Astrocyte (in vitro differentiated cells and primary cell): ENCODE data around the gene USP47. TPM values are rescaled to one million over a fixed set of nuclear protein-coding genes. Genes with fewer than 3 reads are reported as not detected.
A peak's percentile ranks its signal among the peaks of the same experiment; 100 is the strongest.

Experiments used
- DNase-seq: peaks from one replicate; pipeline ENCODE4 v3.0.0-alpha.2; 2010; ENCODE audit warnings: low read depth
- FAIRE-seq: peaks from 2 replicates; lab custom pipeline; 2011; peaks lifted over from hg19 to GRCh38; lab: Jason Lieb, UNC
- H2AFZ ChIP-seq: 2 replicates; pipeline ENCODE4 v1.6.0; 2012; ENCODE audit warnings: low read depth, low read length, inconsistent platforms
- H3K27ac ChIP-seq: 2 replicates; pipeline ENCODE4 v1.5.1; 2011; ENCODE audit warnings: low read depth, low read length, inconsistent platforms
- H3K27me3 ChIP-seq: 2 replicates; pipeline ENCODE4 v1.6.0; 2011; ENCODE audit warnings: low read length, inconsistent platforms; ENCODE audit not compliant: insufficient read depth
- H3K36me3 ChIP-seq: 2 replicates; pipeline ENCODE4 v1.5.1; 2011; ENCODE audit warnings: low read length, inconsistent platforms; ENCODE audit not compliant: insufficient read depth
- H3K4me1 ChIP-seq: 2 replicates; pipeline ENCODE4 v1.5.1; 2011; ENCODE audit warnings: low read length, inconsistent platforms; ENCODE audit not compliant: insufficient read depth
- H3K4me2 ChIP-seq: 2 replicates; pipeline ENCODE4 v1.6.0; 2012; ENCODE audit warnings: low read length, inconsistent platforms
- H3K4me3 ChIP-seq: 2 replicates; pipeline ENCODE4 v1.5.1; 2011; ENCODE audit warnings: low read depth, mild to moderate bottlenecking, low read length, inconsistent platforms; ENCODE audit not compliant: insufficient read depth
- H3K79me2 ChIP-seq: 2 replicates; pipeline ENCODE4 v1.6.0; 2012; ENCODE audit warnings: mild to moderate bottlenecking, low read length, inconsistent platforms; ENCODE audit not compliant: insufficient read depth
- H3K9ac ChIP-seq: 2 replicates; pipeline ENCODE4 v1.6.0; 2012; ENCODE audit warnings: mild to moderate bottlenecking, low read length, inconsistent platforms
- H3K9me3 ChIP-seq: 2 replicates; pipeline ENCODE4 v1.5.1; 2012; ENCODE audit warnings: low read depth, mild to moderate bottlenecking, low read length, inconsistent platforms; ENCODE audit not compliant: insufficient read depth
- H4K20me1 ChIP-seq: 2 replicates; pipeline ENCODE4 v1.6.0; 2012; ENCODE audit warnings: low read length, inconsistent platforms; ENCODE audit not compliant: insufficient read depth
- H3K27ac Mint-ChIP-seq: one replicate; pipeline ENCODE4 v1.8.0; 2021; ENCODE audit warnings: mild to moderate bottlenecking, mixed read lengths; ENCODE audit not compliant: unreplicated experiment
- H3K27me3 Mint-ChIP-seq: one replicate; pipeline ENCODE4 v1.8.0; 2021; ENCODE audit warnings: low read depth, mixed read lengths; ENCODE audit not compliant: unreplicated experiment
- H3K36me3 Mint-ChIP-seq: one replicate; pipeline ENCODE4 v1.8.0; 2021; ENCODE audit warnings: low read depth, mixed read lengths; ENCODE audit not compliant: unreplicated experiment
- H3K4me1 Mint-ChIP-seq: one replicate; pipeline ENCODE4 v1.8.0; 2021; ENCODE audit warnings: low read depth, mixed read lengths; ENCODE audit not compliant: unreplicated experiment
- H3K4me3 Mint-ChIP-seq: one replicate; pipeline ENCODE4 v1.8.0; 2021; ENCODE audit warnings: mild to moderate bottlenecking, moderate library complexity, mixed read lengths; ENCODE audit not compliant: unreplicated experiment
- H3K9me3 Mint-ChIP-seq: one replicate; pipeline ENCODE4 v1.8.0; 2021; ENCODE audit warnings: mild to moderate bottlenecking, mixed read lengths; ENCODE audit not compliant: unreplicated experiment
- CTCF ChIP-seq: IDR thresholded peaks from 2 replicates; pipeline ENCODE4 v1.5.1; 2011; ENCODE audit warnings: low read depth, mild to moderate bottlenecking, inconsistent platforms, low read length, moderate library complexity; ENCODE audit not compliant: insufficient read depth
- EZH2 ChIP-seq: IDR thresholded peaks from 2 replicates; pipeline ENCODE4 v1.6.1; 2012; ENCODE audit warnings: mild to moderate bottlenecking, low read length, inconsistent platforms; ENCODE audit not compliant: insufficient read depth
- total RNA-seq: library from RNA; stranded (reverse); gene quantifications from 2 replicates; pipeline ENCODE4 v1.2.1, GENCODE V29; 2021

Gene USP47
- total RNA-seq, 1 donor from 2014 or later = 49.5 TPM

DNA sequence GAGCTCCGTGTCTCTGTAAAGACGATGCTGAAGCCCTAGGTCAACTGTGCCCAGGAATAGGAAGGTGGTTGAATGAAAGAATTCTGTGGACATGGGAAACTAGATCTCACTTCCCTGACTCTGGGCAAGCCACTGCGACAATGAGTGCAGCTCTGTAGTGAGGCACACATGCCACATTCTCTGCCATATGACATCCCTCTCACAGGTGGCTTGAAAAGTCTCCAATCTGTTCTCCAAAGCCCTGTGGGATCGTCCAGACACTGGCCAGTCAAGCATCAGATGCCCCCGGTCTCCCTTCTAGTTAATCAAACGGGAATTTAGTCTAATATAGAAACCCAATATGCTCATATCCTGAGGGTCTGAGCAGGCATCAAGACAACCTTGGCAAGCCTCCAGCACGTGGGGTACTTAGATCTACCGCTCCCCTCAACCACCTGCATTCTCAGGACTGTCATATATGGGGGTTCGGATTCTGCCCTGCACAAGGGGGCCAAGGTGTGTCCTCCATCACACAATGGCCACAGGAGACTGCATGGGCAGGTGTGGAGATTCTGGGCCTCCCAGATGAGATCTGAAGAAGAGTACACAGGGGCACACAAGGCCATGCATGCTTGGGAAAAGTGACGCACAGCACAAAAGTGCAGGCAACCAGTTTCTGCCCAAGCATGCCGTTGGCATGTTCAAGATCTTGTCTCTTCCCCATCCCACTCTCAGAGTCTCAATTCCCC lies 154.7 kb downstream of the USP47 start:
- Histone ChIP-seq H3K9ac (no peak overlapping the region), H4K20me1 (no peaks in the 10 kb centered on the region), H3K4me1 (peaks cover 45% of the 10 kb centered on the region), H3K79me2 (peaks cover 9% of the 10 kb centered on the region), H3K4me3 (no peak overlapping the region), H3K9me3 (no peaks in the 10 kb centered on the region), H3K36me3 (peaks cover 27% of the 10 kb centered on the region), H3K27ac (no peak overlapping the region), H3K27me3 (no peaks in the 10 kb centered on the region), H3K4me2 (no peak overlapping the region), H2AFZ (no peak overlapping the region)
- DNase-seq (no peak), FAIRE-seq (no peak)
- no peaks in the 10 kb centered on the region for H3K27me3 Mint-ChIP-seq
- H3K9me3 Mint-ChIP-seq = no peaks in the 10 kb centered on the region
- H3K4me3 Mint-ChIP-seq = no peak overlapping the region
- peaks cover 54% of the 10 kb centered on the region for H3K4me1 Mint-ChIP-seq
- peak overlapping the region; percentile 26 for H3K27ac Mint-ChIP-seq
- H3K36me3 Mint-ChIP-seq = peaks cover 32% of the 10 kb centered on the region
- TF ChIP-seq EZH2 (no peak), CTCF (no peak)

- H3K4me1 Mint-ChIP-seq = peaks cover 49% of the 10 kb centered on the region
- no peak for FAIRE-seq
These were observed 155.2 kb downstream of the USP47 start for GRCh38 chr11:11997049-11997322.

More at GRCh38 chr11:11997049-11997322, 155.2 kb downstream of the USP47 start:
- Mint-ChIP-seq H3K36me3 (peaks cover 35% of the 10 kb centered on the region), H3K4me3 (no peak overlapping the region), H3K27me3 (no peaks in the 10 kb centered on the region), H3K27ac (peak overlapping the region; percentile 26), H3K9me3 (no peaks in the 10 kb centered on the region)
- H3K4me1 ChIP-seq = peaks cover 40% of the 10 kb centered on the region
- no peaks in the 10 kb centered on the region for H3K27me3 ChIP-seq
- H3K4me3 ChIP-seq = no peak overlapping the region
- H3K27ac ChIP-seq = no peak overlapping the region
- no peak for DNase-seq
- no peak overlapping the region for H3K4me2 ChIP-seq
- no peaks in the 10 kb centered on the region for H4K20me1 ChIP-seq
- H3K79me2 ChIP-seq = peaks cover 8% of the 10 kb centered on the region
- H2AFZ ChIP-seq = no peak overlapping the region
- no peaks in the 10 kb centered on the region for H3K9me3 ChIP-seq
- H3K36me3 ChIP-seq = peaks cover 32% of the 10 kb centered on the region
- TF ChIP-seq EZH2 = no peak
- no peak for TF ChIP-seq CTCF
- no peak overlapping the region for H3K9ac ChIP-seq
